Nephron (organoid): ENCODE measurements around the gene SLC12A9.

ENCODE experiments used
- H3K27ac Mint-ChIP-seq, 3 experiments: 2 replicates each; pipeline ENCODE4 v1.8.0; 2020; ENCODE audit warnings: mixed read lengths in 3 of 3, mild to moderate bottlenecking in 2 of 3, moderate library complexity in 1 of 3
- H3K27me3 Mint-ChIP-seq: 2 replicates; pipeline ENCODE4 v1.8.0; 2021; ENCODE audit warnings: low read depth, mild to moderate bottlenecking, moderate library complexity, mixed read lengths
- H3K36me3 Mint-ChIP-seq: 2 replicates; pipeline ENCODE4 v1.8.0; 2020; ENCODE audit warnings: low read depth, mixed read lengths
- H3K4me1 Mint-ChIP-seq: 2 replicates; pipeline ENCODE4 v1.8.0; 2020; ENCODE audit warnings: mixed read lengths
- H3K4me3 Mint-ChIP-seq, 3 experiments: 2 replicates each; pipeline ENCODE4 v1.8.0; 2020; ENCODE audit warnings: mild to moderate bottlenecking in 3 of 3, mixed read lengths in 3 of 3, moderate library complexity in 2 of 3
- H3K9me3 Mint-ChIP-seq: 2 replicates; pipeline ENCODE4 v1.8.0; 2020; ENCODE audit warnings: mixed read lengths
- CTCF ChIP-seq, 3 experiments: fragments of 200-600 bp; sonication (generic); IDR thresholded peaks; one replicate each; pipeline ENCODE4 v1.5.0; 2021; ENCODE audit warnings: antibody characterized with exemption in 3 of 3; ENCODE audit not compliant: unreplicated experiment in 3 of 3

Gene SLC12A9

GRCh38 chr7:100882201-100882600, 29.7 kb downstream of the SLC12A9 start:
- Mint-ChIP-seq H3K4me1 (peaks cover 39% of the 10 kb centered on the region), H3K36me3 (peaks cover 92% of the 10 kb centered on the region), H3K27ac (no peak overlapping the region), H3K9me3 (no peaks in the 10 kb centered on the region), H3K4me3 (no peak overlapping the region), H3K27me3 (no peaks in the 10 kb centered on the region)
- TF ChIP-seq CTCF (IDR thresholded peaks at IDR 0.05; ENCODE audit: unreplicated experiment in 3 of 3): no peak

DNA sequence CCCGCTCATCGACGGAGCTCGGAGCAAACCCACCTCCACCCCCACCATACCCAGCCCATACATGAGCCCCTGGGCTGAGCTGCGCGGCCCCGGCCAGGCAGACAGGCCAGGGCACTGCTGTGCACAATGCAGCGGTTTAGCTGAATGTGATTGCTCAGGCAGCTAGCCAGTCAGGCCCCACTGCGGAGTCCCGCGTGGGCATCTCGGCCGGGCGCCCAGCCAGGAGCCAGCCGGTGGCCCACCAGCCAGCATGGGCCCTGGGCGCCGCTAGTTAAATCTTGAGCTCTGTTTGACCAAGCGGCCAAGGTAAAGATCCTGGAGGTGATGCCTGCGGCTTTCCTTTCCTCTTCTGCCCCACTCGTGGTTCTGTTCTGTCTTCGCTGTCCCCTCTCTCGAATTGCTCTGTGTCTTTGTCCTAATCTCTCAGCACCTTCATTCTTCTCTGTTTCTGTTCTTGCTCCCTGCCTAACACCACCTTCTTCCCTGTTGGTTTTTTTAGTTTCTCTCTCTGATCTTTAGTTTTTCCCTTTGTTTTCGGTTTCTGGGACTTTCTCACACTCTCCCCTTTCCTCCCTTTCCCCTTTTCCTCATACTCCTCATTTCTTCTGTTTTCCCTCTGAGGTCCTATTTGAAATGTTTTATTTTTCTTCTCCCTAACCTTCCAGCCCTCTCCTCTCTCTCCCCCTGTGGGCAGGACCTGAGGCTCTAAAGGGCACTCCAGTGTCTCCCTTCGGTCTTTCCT, 30.4 kb downstream of the SLC12A9 start:
- TF ChIP-seq CTCF (IDR thresholded peaks at IDR 0.05; ENCODE audit: unreplicated experiment in 3 of 3): no peak
- no peaks in the 10 kb centered on the region for H3K27me3 Mint-ChIP-seq
- peaks cover 96% of the 10 kb centered on the region for H3K36me3 Mint-ChIP-seq
- H3K4me3 Mint-ChIP-seq: no peak overlapping the region
- H3K9me3 Mint-ChIP-seq: no peaks in the 10 kb centered on the region
- H3K27ac Mint-ChIP-seq: peak overlapping the region in 1 of 3 experiments; percentile 28
- peaks cover 43% of the 10 kb centered on the region for H3K4me1 Mint-ChIP-seq

- no peaks in the 10 kb centered on the region for H3K9me3 Mint-ChIP-seq
- peak overlapping the region in 1 of 3 experiments; percentile 3 for H3K4me3 Mint-ChIP-seq
- H3K27ac Mint-ChIP-seq: peak overlapping the region in 1 of 3 experiments; percentile 59
- no peaks in the 10 kb centered on the region for H3K27me3 Mint-ChIP-seq
- H3K4me1 Mint-ChIP-seq: peaks cover 37% of the 10 kb centered on the region
- TF ChIP-seq CTCF (IDR thresholded peaks at IDR 0.05; ENCODE audit: unreplicated experiment in 3 of 3): no peak
- peaks cover 84% of the 10 kb centered on the region for H3K36me3 Mint-ChIP-seq
These were observed 32.4 kb downstream of the SLC12A9 start for GRCh38 chr7:100884736-100885439.

DNA sequence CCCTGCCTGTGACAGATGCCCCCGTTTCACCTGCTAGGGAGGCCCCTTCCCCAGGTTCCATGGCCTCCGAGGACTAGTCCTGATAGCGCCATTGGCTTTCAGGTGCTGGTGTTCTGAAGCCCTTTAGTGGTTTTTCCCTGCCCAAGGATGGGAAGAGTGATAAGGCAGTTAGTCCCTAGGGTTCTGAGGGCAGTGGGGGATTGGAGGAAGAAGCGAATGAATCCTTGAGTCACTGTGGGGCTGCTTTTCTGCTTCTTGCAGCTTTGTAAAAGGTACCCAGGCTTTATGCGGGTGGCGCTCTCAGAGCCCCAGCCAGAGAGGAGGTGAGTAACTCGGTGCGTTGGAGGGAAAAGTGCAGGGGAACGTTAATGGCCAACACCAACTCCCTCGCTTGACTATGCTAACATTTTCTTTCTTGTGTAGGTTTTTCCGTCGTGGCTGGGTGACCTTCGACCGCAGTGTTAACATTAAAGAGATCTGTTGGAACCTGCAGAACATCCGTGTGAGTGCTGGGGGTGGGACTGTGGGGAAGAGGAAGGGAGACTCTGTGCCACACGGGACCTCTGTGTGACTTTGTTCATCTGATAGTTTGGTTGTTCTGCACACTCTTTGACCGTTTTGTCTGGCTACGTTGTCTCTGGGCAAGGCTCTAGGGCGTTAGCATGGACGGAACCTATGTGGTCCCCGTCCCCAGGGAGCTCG, 33.1 kb downstream of the SLC12A9 start:
- H3K4me1 Mint-ChIP-seq: peaks cover 40% of the 10 kb centered on the region
- H3K27me3 Mint-ChIP-seq: no peaks in the 10 kb centered on the region
- peak overlapping the region in 2 of 3 experiments; percentile 18 to 59 for H3K27ac Mint-ChIP-seq
- TF ChIP-seq CTCF (IDR thresholded peaks at IDR 0.05; ENCODE audit: unreplicated experiment in 3 of 3): no peak
- H3K4me3 Mint-ChIP-seq: peak overlapping the region; percentile 29 to 59 (median 37)
- peaks cover 78% of the 10 kb centered on the region for H3K36me3 Mint-ChIP-seq
- H3K9me3 Mint-ChIP-seq: no peaks in the 10 kb centered on the region

DNA sequence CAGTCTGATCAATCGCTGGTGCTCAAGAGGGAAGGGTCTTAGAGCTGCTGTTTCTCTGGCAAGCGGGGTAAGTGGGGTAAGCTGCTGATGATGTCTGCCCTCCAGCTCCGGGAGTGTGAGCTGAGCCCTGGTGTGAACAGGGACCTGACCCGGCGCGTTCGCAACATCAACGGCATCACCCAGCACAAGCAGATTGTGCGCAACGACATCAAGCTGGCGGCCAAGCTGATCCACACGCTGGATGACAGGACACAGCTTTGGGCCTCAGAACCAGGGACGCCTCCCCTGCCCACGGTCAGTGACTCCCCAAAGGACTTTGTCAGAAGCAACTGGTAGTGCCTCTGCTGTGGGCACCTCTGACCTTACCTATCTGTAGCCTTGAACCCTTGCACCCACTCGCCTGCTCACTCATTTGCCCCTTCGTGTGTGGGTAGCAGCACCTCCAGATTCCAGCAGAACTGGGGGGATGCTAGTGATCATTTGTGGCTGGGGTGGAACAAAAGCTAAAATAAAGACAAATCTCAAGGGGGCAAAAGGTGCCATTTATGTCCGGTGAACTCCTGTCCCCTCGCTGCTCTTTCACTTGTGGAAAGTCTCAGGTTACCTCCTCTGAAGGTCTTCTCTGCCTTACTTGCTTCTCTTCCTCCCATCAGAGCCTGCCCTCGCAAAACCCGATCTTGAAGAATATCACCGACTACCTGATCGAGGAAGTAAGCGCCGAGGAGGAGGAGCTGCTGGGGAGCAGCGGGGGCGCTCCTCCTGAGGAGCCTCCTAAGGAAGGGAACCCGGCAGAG, 33.8 kb downstream of the SLC12A9 start:
- no peak for TF ChIP-seq CTCF (IDR thresholded peaks at IDR 0.05; ENCODE audit: unreplicated experiment in 3 of 3)
- no peaks in the 10 kb centered on the region for H3K9me3 Mint-ChIP-seq
- peak overlapping the region in 2 of 3 experiments; percentile 59 to 67 for H3K4me3 Mint-ChIP-seq
- H3K36me3 Mint-ChIP-seq: peaks cover 72% of the 10 kb centered on the region
- H3K27me3 Mint-ChIP-seq: no peaks in the 10 kb centered on the region
- H3K27ac Mint-ChIP-seq: peak overlapping the region in 2 of 3 experiments; percentile 18 to 99
- H3K4me1 Mint-ChIP-seq: peaks cover 43% of the 10 kb centered on the region
